GM18951 (cell line): Measurements from ENCODE around the gene FYB1.

ENCODE experiments used
- POLR2A ChIP-seq: IDR thresholded peaks from 4 replicates; pipeline ENCODE4 v1.6.1; 2011; ENCODE audit warnings: mild to moderate bottlenecking; ENCODE audit not compliant: insufficient read length, insufficient read depth; ENCODE audit errors: extremely low read depth
- in situ Hi-C: fragments of 300-500 bp; cut with MboI; formaldehyde crosslinking; loops from one replicate; pipeline ENCODE4 v1.12.0; 2022; ENCODE audit warnings: low sequenced_read_pairs, mixed read lengths, inconsistent platforms; ENCODE audit not compliant: unreplicated experiment

Gene FYB1

DNA sequence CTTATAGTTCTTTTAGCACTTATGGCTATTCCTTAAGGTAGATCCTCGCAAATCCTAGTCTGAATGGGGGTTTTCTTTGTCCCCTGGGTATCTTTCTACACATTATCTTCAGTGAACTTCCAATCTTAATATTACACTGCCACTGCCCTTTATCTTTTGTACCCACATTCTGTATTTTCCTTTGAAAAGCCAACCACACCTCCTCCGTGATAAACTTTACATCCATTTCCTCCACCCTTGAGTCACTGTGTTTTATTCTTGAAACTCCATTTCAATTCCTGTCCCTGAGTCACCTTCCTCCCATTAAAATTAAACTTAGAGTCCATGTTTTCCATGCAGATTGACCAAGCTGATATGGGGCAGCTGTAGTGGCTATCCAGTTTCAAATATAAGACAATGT lies 102.0 kb downstream of the FYB1 start:
- no peak for TF ChIP-seq POLR2A
- in situ Hi-C loops = no loop called here

DNA sequence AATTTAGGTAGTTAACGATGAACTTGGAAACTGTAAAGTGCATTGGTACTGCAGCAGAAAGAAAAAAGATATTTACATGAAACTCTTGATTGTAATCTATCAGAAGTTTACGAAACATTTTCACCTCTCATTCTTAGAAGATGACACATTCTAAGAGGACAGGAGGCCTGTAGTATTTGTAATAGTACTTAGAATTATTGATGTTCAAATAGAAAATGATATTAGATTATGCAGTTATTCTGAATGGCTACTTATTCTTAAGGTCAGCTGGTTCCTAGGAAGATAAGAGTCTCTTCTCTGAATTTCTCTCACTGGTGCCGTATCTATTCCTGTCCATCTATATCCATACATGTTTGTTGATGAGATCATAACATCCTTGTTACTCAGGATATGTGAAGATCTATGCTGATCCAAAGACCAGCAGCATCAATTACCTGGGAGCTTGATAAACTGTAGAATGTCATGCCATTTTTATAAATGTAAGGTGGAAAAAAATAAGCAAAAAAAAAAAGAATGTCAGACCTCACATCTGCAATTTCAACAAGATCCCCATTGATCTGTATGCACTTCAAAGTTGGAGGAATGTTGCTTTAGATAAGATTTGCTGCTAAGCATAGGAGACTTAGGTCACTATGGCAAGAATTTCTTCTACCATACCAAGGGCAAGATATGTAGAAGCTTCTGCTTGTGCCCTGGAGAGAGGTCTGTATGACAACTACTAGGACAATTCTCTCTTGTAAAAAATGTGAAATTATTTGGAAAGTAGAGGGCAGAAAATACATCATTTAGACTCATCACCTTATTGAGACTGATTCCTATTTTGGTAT lies 102.8 kb downstream of the FYB1 start:
- no peak for TF ChIP-seq POLR2A

DNA sequence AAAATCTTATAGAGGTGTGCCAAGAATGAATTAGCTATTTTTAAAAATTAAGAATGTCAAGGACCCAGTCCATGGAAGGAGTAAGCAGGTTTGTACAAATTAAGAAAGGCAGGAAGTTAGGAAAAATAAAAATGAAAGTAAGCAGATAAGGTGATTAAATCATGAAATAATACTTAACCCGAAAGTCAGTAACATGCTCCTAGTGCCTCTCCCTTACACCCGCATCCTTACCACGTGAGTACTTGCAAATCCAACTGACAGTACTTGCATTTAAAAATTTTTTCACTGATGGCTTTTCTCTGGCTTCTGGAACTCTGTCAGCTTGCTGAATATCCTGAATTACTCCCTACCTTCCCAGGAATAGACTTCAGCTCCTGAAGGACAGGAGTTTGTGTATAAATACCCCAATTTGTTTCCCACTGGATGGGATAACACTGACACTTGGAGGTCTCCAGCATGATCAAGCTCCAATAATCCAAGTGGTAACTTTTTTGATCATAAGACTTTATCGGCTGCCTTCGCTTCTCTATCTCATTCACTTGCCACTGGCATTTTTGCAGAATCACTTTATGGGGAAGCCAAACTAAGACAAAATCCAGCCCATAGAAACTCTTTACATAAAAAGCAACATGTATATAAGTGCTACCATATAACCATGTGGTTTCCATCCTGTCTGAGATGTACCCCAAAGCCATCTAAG lies 103.6 kb downstream of the FYB1 start:
- no peak for TF ChIP-seq POLR2A
- in situ Hi-C loops = no loop called here

More for the DNA sequence above, 102.8 kb downstream of the FYB1 start:
- in situ Hi-C loops = no loop called here

DNA sequence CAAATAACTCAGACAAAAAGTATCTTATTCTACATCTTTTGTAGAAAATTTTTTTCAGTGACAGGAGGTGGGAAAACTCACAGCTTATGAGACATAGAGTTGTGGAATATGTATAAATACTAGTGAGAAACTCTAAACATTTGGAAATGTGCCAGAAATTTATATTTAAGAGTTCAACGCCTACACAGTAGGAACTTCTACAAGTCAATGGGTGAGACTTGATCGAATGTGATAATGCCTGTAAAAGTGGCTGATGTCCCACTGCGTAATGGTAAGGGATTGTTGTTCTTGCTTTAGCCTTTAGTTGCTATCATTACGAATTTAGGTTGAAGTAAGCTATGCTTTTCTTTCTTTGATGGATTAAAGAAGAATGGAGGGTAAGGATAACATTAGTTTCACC lies 105.2 kb downstream of the FYB1 start:
- TF ChIP-seq POLR2A = no peak
- in situ Hi-C loops = no loop called here

DNA sequence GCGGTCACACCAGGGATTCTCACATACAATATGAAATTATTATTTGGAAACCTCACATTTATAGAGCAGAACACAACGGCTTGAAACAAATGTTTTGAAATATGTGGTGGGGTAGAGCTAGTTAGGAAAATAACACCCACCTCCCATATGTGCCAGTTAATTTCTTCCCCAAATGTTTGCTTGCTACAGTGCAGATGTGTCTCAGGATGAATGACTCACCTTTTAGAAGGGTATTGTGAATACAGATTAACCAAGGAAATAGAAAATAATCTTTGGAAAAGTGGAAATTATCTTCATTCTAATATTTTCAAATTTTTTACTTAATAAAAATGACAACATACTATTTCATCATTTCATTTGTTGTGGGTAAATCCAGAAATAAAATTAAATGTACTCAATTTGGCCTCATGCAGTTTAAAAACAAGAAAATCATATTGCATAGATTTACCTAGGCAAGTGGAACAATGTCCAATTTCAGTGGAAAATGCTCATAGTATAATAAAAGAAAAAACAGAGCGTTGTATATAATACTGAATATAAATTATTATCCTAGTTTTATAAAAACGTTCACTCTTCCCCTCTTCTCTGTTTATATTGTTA lies 105.9 kb downstream of the FYB1 start:
- in situ Hi-C loops = no loop called here
- no peak for TF ChIP-seq POLR2A

DNA sequence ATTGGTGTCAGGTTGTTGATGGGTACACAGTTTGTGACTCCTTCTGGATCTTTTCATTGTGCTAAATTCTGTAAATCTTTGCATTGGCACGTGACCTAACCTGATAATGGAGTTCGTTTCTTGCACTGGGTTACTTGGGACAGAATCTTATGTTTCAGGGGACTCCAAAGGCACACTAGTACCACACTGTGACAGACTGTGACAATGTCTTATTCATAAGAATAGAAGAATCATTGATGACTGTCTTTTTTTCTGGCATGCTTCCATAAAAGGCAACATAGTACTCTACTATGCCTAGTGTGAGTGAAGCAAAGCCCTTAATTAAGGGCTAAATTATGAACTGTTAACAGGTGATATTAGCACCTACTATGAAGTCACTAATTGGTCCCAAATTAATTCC lies 109.8 kb downstream of the FYB1 start:
- in situ Hi-C loops = no loop called here

DNA sequence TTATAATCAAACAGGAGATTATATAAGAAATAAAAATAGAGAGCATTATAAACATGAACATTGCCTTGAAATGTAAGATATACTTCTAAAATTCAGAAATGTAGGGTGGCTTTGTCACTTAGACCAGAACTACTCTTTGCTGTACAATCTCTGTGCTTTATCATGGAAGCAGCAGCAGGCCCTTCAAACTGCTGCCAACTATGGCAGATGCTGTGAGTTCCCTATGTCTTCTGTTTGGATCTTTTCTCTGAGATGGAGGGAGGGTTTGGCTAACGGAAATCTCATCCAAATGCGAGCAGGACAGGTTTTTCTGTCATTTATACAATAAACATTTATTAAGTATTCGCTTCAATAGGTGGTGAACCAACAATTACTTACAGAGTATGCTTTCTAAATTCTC lies 110.4 kb downstream of the FYB1 start:
- TF ChIP-seq POLR2A = no peak
- in situ Hi-C loops = no loop called here

More for the DNA sequence above, 109.8 kb downstream of the FYB1 start:
- TF ChIP-seq POLR2A = no peak

DNA sequence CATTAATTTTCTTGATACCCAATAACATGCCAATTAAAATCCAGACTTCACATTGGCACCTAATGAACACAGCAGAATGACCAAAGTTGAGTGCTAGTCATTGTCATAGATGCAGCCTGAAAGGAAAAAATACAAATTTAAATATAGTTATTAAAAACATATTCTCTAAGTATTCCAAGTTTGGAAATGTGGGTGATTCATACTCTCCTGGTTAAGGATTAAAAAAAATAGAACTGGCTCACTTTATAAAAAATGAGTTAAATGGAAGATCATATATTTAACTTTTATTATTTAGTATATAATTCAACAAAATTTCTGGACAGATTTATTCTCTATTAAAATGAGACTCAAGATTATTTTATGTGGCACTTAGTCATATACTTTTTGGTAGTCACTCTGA lies 112.0 kb downstream of the FYB1 start:
- no peak for TF ChIP-seq POLR2A
- in situ Hi-C loops = no loop called here

DNA sequence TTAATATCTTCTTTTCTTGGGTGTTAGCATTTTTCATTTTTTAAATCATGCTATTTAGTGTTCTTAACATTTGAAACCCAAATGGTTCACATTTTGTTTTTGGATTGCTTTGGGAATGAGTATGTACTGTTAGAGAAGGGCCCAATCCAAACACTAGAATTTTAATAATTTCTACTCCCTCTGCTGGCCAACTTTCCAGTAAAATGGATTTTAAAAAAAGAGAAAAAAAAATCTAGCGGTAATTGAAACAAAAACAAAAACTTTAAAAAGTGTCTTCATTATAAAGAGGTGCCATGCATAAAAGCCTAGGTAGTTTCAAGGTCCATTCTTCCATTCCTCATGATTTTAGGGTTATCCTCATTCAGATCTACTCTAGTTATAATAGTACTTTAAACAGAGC lies 113.0 kb downstream of the FYB1 start:
- no peak for TF ChIP-seq POLR2A
- in situ Hi-C loops = no loop called here

DNA sequence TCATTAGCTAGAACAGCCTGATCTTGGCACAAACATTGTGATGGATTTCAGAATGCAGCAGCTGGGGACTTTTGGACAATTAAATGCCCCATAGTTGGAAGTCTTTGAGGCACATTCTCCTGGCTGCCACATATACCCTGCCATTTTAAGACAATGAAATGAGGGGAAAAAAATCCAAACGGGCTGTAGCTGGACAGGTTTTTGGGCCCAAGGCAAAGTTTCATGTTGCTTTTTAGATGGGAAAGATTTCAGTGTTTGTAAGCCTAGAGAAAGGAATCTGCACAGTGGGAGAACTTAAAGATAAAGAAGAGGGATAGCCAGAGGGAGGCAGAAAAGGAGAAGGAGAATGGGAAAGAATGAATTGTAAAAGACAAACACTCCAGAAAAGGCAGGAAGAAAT lies 115.1 kb downstream of the FYB1 start:
- in situ Hi-C loops = no loop called here
- TF ChIP-seq POLR2A = no peak

DNA sequence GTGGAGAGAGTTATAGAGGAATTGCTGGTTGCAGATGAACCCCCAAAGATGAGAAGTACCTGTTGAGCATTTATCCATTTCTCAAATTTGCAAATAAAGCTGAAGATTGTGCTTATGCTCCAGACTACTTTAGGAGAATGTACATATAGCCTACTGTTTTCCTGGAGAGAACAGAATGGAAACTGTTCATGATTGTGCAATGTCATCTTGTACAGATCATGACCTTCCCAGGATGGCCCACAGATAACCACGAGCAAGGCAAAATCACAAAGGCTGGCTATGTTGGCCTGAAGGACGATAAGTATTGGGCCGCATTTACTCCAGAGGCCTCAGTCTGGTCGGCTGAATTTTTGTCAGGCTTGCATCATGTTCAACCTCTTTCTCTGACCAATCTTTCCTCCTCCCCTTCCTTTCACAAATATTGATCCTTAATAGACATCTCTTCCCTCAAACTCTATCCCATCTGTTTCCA lies 116.6 kb downstream of the FYB1 start:
- in situ Hi-C loops = no loop called here
- TF ChIP-seq POLR2A = no peak

DNA sequence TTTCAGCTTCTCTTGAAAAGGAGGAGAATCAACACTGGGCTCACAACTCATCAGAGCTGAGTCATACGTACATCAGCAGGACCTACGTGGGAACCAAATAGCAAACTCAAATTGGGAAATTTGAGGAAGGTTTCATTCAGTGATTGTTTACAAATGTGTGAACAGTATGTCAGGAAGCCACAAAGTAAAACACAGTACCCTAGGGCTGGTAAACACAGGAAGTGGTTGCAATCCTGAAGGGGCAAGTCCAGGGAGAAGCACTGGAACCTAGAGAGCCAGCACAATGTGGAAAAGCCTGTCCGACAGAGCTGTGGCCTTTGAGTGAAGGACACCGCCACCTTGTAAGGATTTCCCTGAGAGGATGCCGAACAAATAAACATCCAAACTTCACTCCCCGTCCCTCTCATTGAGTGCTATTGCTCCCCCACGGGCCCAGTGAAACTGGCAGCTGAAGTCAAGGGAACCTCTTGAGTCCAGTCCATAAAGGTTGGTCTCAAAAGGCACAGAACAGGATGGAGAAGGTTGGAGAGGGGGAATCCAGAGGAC lies 118.4 kb downstream of the FYB1 start:
- TF ChIP-seq POLR2A = no peak
- in situ Hi-C loops = no loop called here

DNA sequence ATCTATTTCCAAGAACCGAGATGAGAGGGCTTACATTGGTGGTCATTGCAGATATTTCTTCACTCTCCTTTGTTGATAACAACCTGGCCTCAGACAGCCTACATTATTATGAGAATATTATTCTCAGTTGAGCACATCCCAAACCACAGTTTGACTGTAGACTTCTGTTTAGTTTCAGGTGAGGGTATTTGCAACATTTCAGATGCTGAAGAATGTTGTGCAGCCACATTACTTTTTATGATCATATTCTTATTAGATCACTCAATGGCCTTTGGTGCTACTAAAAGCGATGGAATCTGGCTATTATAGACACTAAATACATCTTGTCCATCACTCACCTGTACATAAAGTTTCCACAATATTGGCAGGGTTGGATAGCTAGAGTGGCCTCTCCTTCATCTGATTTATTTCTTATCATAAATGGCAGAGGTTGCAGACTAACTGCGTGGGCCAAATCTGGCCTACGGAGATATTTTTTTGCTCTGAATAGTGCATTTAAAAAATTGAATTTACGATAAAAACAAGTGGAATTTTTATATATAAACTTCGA lies 119.0 kb downstream of the FYB1 start:
- TF ChIP-seq POLR2A = no peak
- in situ Hi-C loops = no loop called here
